Measurements from ENCODE around the gene HSPG2. TPM values are rescaled to one million over a fixed set of nuclear protein-coding genes. Genes with fewer than 3 reads are reported as not detected.
A peak's percentile ranks its signal among the peaks of the same experiment; 100 is the strongest.
"Not testable (repeated sequence)": the region's sequence is repeated elsewhere in the genome, so short reads cannot be mapped to it uniquely, and the experiment has no call there.

The HSPG2 gene
- total and polyA plus RNA-seq, 4 experiments from 2014 or later: 1.2 TPM; not detected in 2

GRCh38 chr1:21785764-21786163, 151.3 kb downstream of the HSPG2 start:
- H3K36me3 ChIP-seq (ENCODE audit: insufficient read depth, low read length); DNase-seq; H3K9me3 ChIP-seq (ENCODE audit: control insufficient read depth in 1 of 2, low read length in 2 of 2); intact Hi-C loops (cut with micrococcal nuclease); H3K27me3 ChIP-seq (ENCODE audit: insufficient read depth, low read length); H3K27me3 Mint-ChIP-seq; H3K27ac ChIP-seq (ENCODE audit: low read depth, low read length); H3K4me3 ChIP-seq (ENCODE audit: low read length in 2 of 2); H3K9me3 Mint-ChIP-seq; CTCF ChIA-PET (ENCODE audit: partially characterized antibody): not testable (repeated sequence)
- peak overlapping the region in 1 of 7 donors; percentile 42 for H3K27ac Mint-ChIP-seq
- H3K4me1 ChIP-seq (ENCODE audit: insufficient read depth, low read length): peaks cover 15% of the 10 kb centered on the region
- peaks cover 7 to 22% (median 13%) of the 10 kb centered on the region in 4 donors for H3K4me1 Mint-ChIP-seq
- peaks cover 0 to 16% of the 10 kb centered on the region in 2 donors for H3K36me3 Mint-ChIP-seq
- peak overlapping the region in 1 of 8 donors; percentile 28 for H3K4me3 Mint-ChIP-seq
- POLR2A ChIA-PET (ENCODE audit: partially characterized antibody): interaction anchor here (0.7 kb wide), 1 partner anchor 497 kb away, joined by 4 read pairs; no protein-coding TSS in a partner anchor

DNA sequence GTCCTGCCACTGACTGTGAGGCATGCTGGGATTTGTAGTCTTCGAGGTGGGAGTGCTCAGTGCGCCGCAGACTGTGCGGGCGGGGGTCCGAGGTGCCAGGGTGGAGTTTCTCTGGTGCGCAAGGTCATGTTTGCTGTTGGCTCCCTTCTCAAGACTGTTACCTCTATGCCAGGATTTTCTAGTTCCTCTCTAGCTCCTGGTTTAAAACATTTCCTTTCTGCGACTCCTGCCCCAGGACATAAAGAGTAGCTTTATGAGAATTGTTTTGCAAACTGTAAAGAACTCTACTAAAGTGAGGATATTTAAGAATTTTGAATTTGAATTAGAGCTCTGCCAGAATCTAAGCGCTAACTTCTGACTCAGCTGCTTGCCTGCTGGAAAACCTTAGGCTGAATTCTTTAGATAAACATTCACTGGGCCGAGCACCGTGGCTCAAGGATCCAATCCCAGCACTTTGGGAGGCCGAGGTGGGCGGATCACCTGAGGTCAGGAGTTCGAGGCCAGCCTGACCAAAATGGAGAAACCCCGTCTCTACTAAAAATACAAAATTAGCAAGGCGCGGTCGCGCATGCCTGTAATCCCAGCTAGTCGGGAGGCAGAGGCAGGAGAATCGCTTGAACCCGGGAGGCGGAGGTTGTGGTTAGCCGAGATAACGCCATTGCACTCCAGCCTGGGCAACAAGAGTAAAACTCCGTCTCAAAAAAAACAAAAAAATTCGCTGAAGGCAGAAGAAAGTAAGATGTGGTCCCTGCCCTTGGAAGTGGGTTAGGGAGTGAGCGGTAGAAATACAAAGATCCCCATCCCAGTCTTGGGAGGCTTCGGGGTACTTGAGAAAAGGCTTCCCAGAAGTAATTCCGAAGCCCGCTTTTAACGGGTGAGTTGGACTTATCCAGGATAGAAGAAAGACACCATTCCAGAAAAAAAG, 153.2 kb downstream of the HSPG2 start:
- Histone ChIP-seq H3K27me3 (ENCODE audit: insufficient read depth, low read length) (no peaks in the 10 kb centered on the region), H3K36me3 (ENCODE audit: insufficient read depth, low read length) (no peaks in the 10 kb centered on the region), H3K4me1 (ENCODE audit: insufficient read depth, low read length) (peaks cover 31% of the 10 kb centered on the region), H3K27ac (ENCODE audit: low read depth, low read length) (peak overlapping the region; percentile 99), H3K9me3 (ENCODE audit: control insufficient read depth in 1 of 2, low read length in 2 of 2) (no peaks in the 10 kb centered on the region), H3K4me3 (ENCODE audit: low read length in 2 of 2) (peak overlapping the region; percentile 47 to 97)
- DNase-seq: no peak
- Mint-ChIP-seq H3K27me3 (peaks cover 2 to 6% of the 10 kb centered on the region in 2 donors), H3K9me3 (peaks cover 0 to 4% (median 0%) of the 10 kb centered on the region in 8 donors), H3K4me3 (peak overlapping the region; percentile 92 to 99 (median 97)), H3K27ac (peak overlapping the region; percentile 100), H3K4me1 (peaks cover 19 to 37% (median 28%) of the 10 kb centered on the region in 4 donors), H3K36me3 (peaks cover 0 to 18% of the 10 kb centered on the region in 2 donors)
- CTCF ChIA-PET (ENCODE audit: partially characterized antibody): interaction anchor here (2.4 kb wide), 1 partner anchor 240 kb away, joined by 9 read pairs; no protein-coding TSS in a partner anchor
- intact Hi-C loops (cut with micrococcal nuclease): loop anchor here (1.0 to 5.0 kb wide), 3 partner anchors 127 to 268 kb away; partner anchors contain the start of gene CDC42
- POLR2A ChIA-PET (ENCODE audit: partially characterized antibody): interaction anchor here (0.9 to 3.7 kb wide), 8 partner anchors 10 to 309 kb away, joined by 3 to 52 read pairs (median 12); partner anchors contain the start of gene CDC42

- H3K9me3 ChIP-seq (ENCODE audit: control insufficient read depth in 1 of 2, low read length in 2 of 2): no peaks in the 10 kb centered on the region
- peaks cover 37% of the 10 kb centered on the region for H3K4me1 ChIP-seq (ENCODE audit: insufficient read depth, low read length)
- H3K27ac ChIP-seq (ENCODE audit: low read depth, low read length): peak within 1 kb of the TSS; percentile 99
- peak; percentile 97 to 98 (median 97) for DNase-seq
- Mint-ChIP-seq H3K4me3 (peak within 1 kb of the TSS; percentile 92 to 99 (median 97)), H3K36me3 (peaks cover 0 to 18% of the 10 kb centered on the region in 2 donors), H3K4me1 (peaks cover 22 to 44% (median 33%) of the 10 kb centered on the region in 4 donors), H3K9me3 (peaks cover 0 to 4% (median 0%) of the 10 kb centered on the region in 8 donors), H3K27ac (peak within 1 kb of the TSS; percentile 100), H3K27me3 (peaks cover 0 to 3% of the 10 kb centered on the region in 2 donors)
- H3K27me3 ChIP-seq (ENCODE audit: insufficient read depth, low read length): no peaks in the 10 kb centered on the region
- intact Hi-C loops (cut with micrococcal nuclease): loop anchor here (1.0 to 5.0 kb wide), 3 partner anchors 126 to 269 kb away; partner anchors contain the start of gene CDC42
- H3K36me3 ChIP-seq (ENCODE audit: insufficient read depth, low read length): no peaks in the 10 kb centered on the region
- H3K4me3 ChIP-seq (ENCODE audit: low read length in 2 of 2): peak within 1 kb of the TSS; percentile 47 to 97
- CTCF ChIA-PET (ENCODE audit: partially characterized antibody): interaction anchor here (1.0 to 2.4 kb wide), 2 partner anchors 55 to 241 kb away, joined by 4 to 9 read pairs; no protein-coding TSS in a partner anchor
- POLR2A ChIA-PET (ENCODE audit: partially characterized antibody): interaction anchor here (0.8 to 3.7 kb wide), 16 partner anchors 10 to 1149 kb away, joined by 3 to 52 read pairs (median 4); partner anchors contain the start of genes CDC42, HP1BP3 and RAP1GAP
Observed at GRCh38 chr1:21782868-21783678, 154.0 kb downstream of the HSPG2 start, which contains the start of gene USP48. Gene USP48, minus strand, starts transcription at chr1:21783149. Its CDS starts 192 bp downstream, at chr1:21782957.

DNA sequence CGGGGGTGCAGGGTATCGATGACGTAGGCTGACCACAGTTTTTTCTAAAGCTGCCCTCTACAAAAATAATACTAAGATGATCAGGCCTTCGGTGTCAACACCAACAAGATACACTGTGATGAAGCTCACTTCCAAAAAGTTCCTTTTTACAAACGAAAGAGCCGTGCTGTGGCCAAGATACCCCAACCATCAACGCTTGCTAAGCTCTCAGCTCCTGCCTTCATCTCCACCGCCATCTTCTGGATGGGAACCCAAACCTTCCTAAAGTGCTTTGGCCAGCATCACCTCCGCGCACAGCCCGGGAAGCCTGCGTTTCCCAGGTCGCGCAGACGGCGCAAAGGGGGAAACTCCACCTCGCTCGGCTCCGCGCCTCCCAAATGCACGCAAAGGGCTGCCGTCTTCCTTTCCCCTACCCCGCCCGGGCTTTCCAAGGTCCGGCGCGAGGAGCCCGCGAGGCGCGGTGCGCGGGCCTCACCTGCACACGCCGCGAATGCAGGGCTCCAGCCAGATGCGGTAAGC, 154.7 kb downstream of the HSPG2 start:
- ChIA-PET CTCF (ENCODE audit: partially characterized antibody) (interaction anchor here (1.0 to 2.4 kb wide), 6 partner anchors 9 to 242 kb away, joined by 3 to 9 read pairs (median 4); no protein-coding TSS in a partner anchor), POLR2A (ENCODE audit: partially characterized antibody) (interaction anchor here (0.7 to 3.7 kb wide), 18 partner anchors 9 to 1149 kb away, joined by 3 to 52 read pairs (median 4); partner anchors contain the start of genes CDC42, HP1BP3 and RAP1GAP)
- peaks cover 0 to 19% of the 10 kb centered on the region in 2 donors for H3K36me3 Mint-ChIP-seq
- H3K4me3 Mint-ChIP-seq: peak overlapping the region; percentile 92 to 99 (median 97)
- peaks cover 0 to 3% of the 10 kb centered on the region in 2 donors for H3K27me3 Mint-ChIP-seq
- peaks cover 25 to 48% (median 36%) of the 10 kb centered on the region in 4 donors for H3K4me1 Mint-ChIP-seq
- Histone ChIP-seq H3K36me3 (ENCODE audit: insufficient read depth, low read length) (no peaks in the 10 kb centered on the region), H3K27me3 (ENCODE audit: insufficient read depth, low read length) (no peaks in the 10 kb centered on the region), H3K4me1 (ENCODE audit: insufficient read depth, low read length) (peaks cover 41% of the 10 kb centered on the region), H3K4me3 (ENCODE audit: low read length in 2 of 2) (peak overlapping the region; percentile 31 to 97), H3K9me3 (ENCODE audit: control insufficient read depth in 1 of 2, low read length in 2 of 2) (no peaks in the 10 kb centered on the region), H3K27ac (ENCODE audit: low read depth, low read length) (peak overlapping the region; percentile 99)
- intact Hi-C loops (cut with micrococcal nuclease): loop anchor here (5.0 kb wide), 1 partner anchor 125 kb away; no protein-coding TSS in a partner anchor
- DNase-seq: peak; percentile 50 to 74 (median 58)
- peaks cover 0 to 4% (median 0%) of the 10 kb centered on the region in 8 donors for H3K9me3 Mint-ChIP-seq
- H3K27ac Mint-ChIP-seq: peak overlapping the region; percentile 93 to 100 (median 100)

DNA sequence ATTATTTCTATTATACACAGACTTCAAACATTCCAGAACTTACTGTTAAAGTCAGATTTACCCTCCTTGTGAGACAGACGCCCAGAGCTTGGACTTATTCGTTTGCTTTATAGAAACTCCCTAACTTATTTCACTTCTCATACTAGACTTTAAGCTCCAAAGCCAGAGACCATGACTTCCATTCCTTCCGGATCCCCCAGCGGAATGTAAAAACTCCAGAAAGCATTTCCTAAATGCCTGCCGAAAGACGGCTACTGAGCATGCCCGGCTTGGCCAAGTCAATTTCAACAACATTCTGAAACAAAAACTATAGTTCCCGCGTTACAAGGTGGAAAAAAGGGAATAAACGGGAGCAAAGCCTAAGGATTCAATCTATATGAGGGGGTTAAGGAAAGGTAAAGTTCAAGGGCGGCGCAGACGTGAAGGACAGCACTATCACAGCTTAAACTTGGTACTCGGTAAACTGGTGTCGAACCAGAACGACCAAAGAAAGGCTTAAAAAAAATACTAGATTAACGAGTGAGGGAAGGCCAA, 155.2 kb downstream of the HSPG2 start:
- peak in 2 of 5 donors; percentile 0 to 38 for DNase-seq
- Histone ChIP-seq H3K27ac (ENCODE audit: low read depth, low read length) (peak overlapping the region; percentile 99), H3K27me3 (ENCODE audit: insufficient read depth, low read length) (no peaks in the 10 kb centered on the region), H3K4me3 (ENCODE audit: low read length in 2 of 2) (peak overlapping the region; percentile 31 to 97), H3K9me3 (ENCODE audit: control insufficient read depth in 1 of 2, low read length in 2 of 2) (no peaks in the 10 kb centered on the region), H3K4me1 (ENCODE audit: insufficient read depth, low read length) (peaks cover 46% of the 10 kb centered on the region), H3K36me3 (ENCODE audit: insufficient read depth, low read length) (no peaks in the 10 kb centered on the region)
- H3K27ac Mint-ChIP-seq: peak overlapping the region; percentile 93 to 100 (median 100)
- peaks cover 0 to 3% of the 10 kb centered on the region in 2 donors for H3K27me3 Mint-ChIP-seq
- H3K36me3 Mint-ChIP-seq: peaks cover 0 to 21% of the 10 kb centered on the region in 2 donors
- peaks cover 27 to 53% (median 40%) of the 10 kb centered on the region in 4 donors for H3K4me1 Mint-ChIP-seq
- CTCF ChIA-PET (ENCODE audit: partially characterized antibody): interaction anchor here (0.9 to 2.4 kb wide), 8 partner anchors 9 to 243 kb away, joined by 3 to 9 read pairs (median 3); no protein-coding TSS in a partner anchor
- intact Hi-C loops (cut with micrococcal nuclease): loop anchor here (5.0 kb wide), 1 partner anchor 125 kb away; no protein-coding TSS in a partner anchor
- H3K4me3 Mint-ChIP-seq: peak overlapping the region; percentile 92 to 99 (median 97)
- peaks cover 0 to 4% (median 0%) of the 10 kb centered on the region in 8 donors for H3K9me3 Mint-ChIP-seq
- POLR2A ChIA-PET (ENCODE audit: partially characterized antibody): interaction anchor here (0.7 to 3.7 kb wide), 14 partner anchors 9 to 459 kb away, joined by 3 to 52 read pairs (median 4); partner anchors contain the start of gene CDC42

All from CD4-positive, alpha-beta memory T cell (primary cell).